B cell (primary cell): Measurements from ENCODE around the gene TIGD6.

Experiments used
- CTCF ChIP-seq: fragments of 200-600 bp; IDR thresholded peaks from one replicate; pipeline ENCODE4 v1.8.0; 2022; ENCODE audit warnings: antibody characterized with exemption, mild to moderate bottlenecking
- EZH2 ChIP-seq: IDR thresholded peaks from 2 replicates; pipeline ENCODE4 v1.6.1; 2012; ENCODE audit warnings: borderline replicate concordance, low read depth, mild to moderate bottlenecking, moderate library complexity, low read length; ENCODE audit not compliant: insufficient read depth, poor library complexity, severe bottlenecking

GRCh38 chr5:149979896-149980295 lies 20.6 kb downstream of the TIGD6 start:
- no peak for TF ChIP-seq EZH2
- no peak for TF ChIP-seq CTCF
